Mucosa of rectum (tissue), 2 donors: Measurements from ENCODE around the gene TMCO1.
"Not testable (repeated sequence)": the region's sequence is repeated elsewhere in the genome, so short reads cannot be mapped to it uniquely, and the experiment has no call there.

Experiments used
- H3K27ac ChIP-seq, 2 donors: one replicate each; pipeline ENCODE4 v1.7.0; 2013; ENCODE audit warnings: inconsistent platforms in 2 of 2, low read depth in 2 of 2, low read length in 2 of 2
- H3K27me3 ChIP-seq, 2 donors: one replicate each; pipeline ENCODE4 v1.7.0; 2013; ENCODE audit warnings: low read length in 2 of 2; ENCODE audit not compliant: control insufficient read depth in 2 of 2, insufficient read depth in 2 of 2
- H3K36me3 ChIP-seq, 2 donors: one replicate each; pipeline ENCODE4 v1.7.0; 2013; ENCODE audit warnings: low read length in 2 of 2; ENCODE audit not compliant: control insufficient read depth in 2 of 2, insufficient read depth in 2 of 2
- H3K4me1 ChIP-seq, 2 donors: one replicate each; pipeline ENCODE4 v1.7.0; 2013; ENCODE audit warnings: low read length in 2 of 2, mild to moderate bottlenecking in 1 of 2; ENCODE audit not compliant: control insufficient read depth in 2 of 2, insufficient read depth in 2 of 2
- H3K4me3 ChIP-seq, 2 donors: one replicate each; pipeline ENCODE4 v1.7.0; 2013; ENCODE audit warnings: low read length in 2 of 2
- H3K9ac ChIP-seq, 2 donors: one replicate each; pipeline ENCODE4 v1.7.0; 2013; ENCODE audit warnings: low read length in 2 of 2, low read depth in 1 of 2, mild to moderate bottlenecking in 1 of 2
- H3K9me3 ChIP-seq, 2 donors: one replicate each; pipeline ENCODE4 v1.7.0; 2013; ENCODE audit warnings: low read length in 2 of 2; ENCODE audit not compliant: control insufficient read depth in 2 of 2
- donor health status: healthy.
- donor health status: Normal muscosa, but diverticular disease.

TMCO1 gene

GRCh38 chr1:165768513-165769394 is at the start of gene TMCO1:
TSS of gene TMCO1 (minus strand) at chr1:165768868. CDS start at chr1:165768751, 117 bp downstream.
- Histone ChIP-seq H3K27ac (peak within 1 kb of the TSS; percentile 87 to 89), H3K9ac (peak within 1 kb of the TSS; percentile 67 to 87), H3K36me3 (peaks cover 10 to 21% of the 10 kb centered on the region in 2 donors), H3K9me3 (no peaks in the 10 kb centered on the region), H3K27me3 (no peaks in the 10 kb centered on the region), H3K4me1 (peaks cover 12 to 17% of the 10 kb centered on the region in 2 donors), H3K4me3 (peak within 1 kb of the TSS; percentile 92 to 93)

GRCh38 chr1:165816826-165817497 is 48.3 kb upstream of the TMCO1 start:
- H3K4me1 ChIP-seq = no peaks in the 10 kb centered on the region
- no peaks in the 10 kb centered on the region for H3K9me3 ChIP-seq
- H3K27ac ChIP-seq = no peak overlapping the region
- no peaks in the 10 kb centered on the region for H3K27me3 ChIP-seq
- H3K4me3 ChIP-seq = no peak overlapping the region
- H3K9ac ChIP-seq = no peak overlapping the region
- H3K36me3 ChIP-seq = no peaks in the 10 kb centered on the region

GRCh38 chr1:165816157-165816556 is 47.5 kb upstream of the TMCO1 start:
- Histone ChIP-seq H3K27me3 (no peaks in the 10 kb centered on the region), H3K4me1 (no peaks in the 10 kb centered on the region), H3K9ac (no peak overlapping the region), H3K4me3 (no peak overlapping the region), H3K36me3 (no peaks in the 10 kb centered on the region), H3K27ac (no peak overlapping the region), H3K9me3 (no peaks in the 10 kb centered on the region)

GRCh38 chr1:165815725-165816124 is 47.1 kb upstream of the TMCO1 start:
- H3K9me3 ChIP-seq = no peaks in the 10 kb centered on the region
- H3K27ac ChIP-seq = no peak overlapping the region
- H3K4me3 ChIP-seq = no peak overlapping the region
- H3K36me3 ChIP-seq = no peaks in the 10 kb centered on the region
- no peak overlapping the region for H3K9ac ChIP-seq
- H3K4me1 ChIP-seq = no peaks in the 10 kb centered on the region
- no peaks in the 10 kb centered on the region for H3K27me3 ChIP-seq

GRCh38 chr1:165807613-165808012 is 38.9 kb upstream of the TMCO1 start:
- Histone ChIP-seq H3K4me1 (no peaks in the 10 kb centered on the region), H3K9me3 (no peaks in the 10 kb centered on the region), H3K4me3 (no peak overlapping the region), H3K27me3 (no peaks in the 10 kb centered on the region), H3K27ac (no peak overlapping the region), H3K9ac (no peak overlapping the region), H3K36me3 (no peaks in the 10 kb centered on the region)

GRCh38 chr1:165804513-165804912 is 35.8 kb upstream of the TMCO1 start:
- H3K4me3 ChIP-seq, H3K9ac ChIP-seq, H3K9me3 ChIP-seq: not testable (repeated sequence)

GRCh38 chr1:165799387-165799786 is 30.7 kb upstream of the TMCO1 start:
- H3K36me3 ChIP-seq = no peaks in the 10 kb centered on the region
- H3K27me3 ChIP-seq = no peaks in the 10 kb centered on the region
- no peak overlapping the region for H3K27ac ChIP-seq
- no peak overlapping the region for H3K4me3 ChIP-seq
- H3K9ac ChIP-seq = no peak overlapping the region
- H3K9me3 ChIP-seq = no peaks in the 10 kb centered on the region
- no peaks in the 10 kb centered on the region for H3K4me1 ChIP-seq

More at GRCh38 chr1:165804513-165804912, 35.8 kb upstream of the TMCO1 start:
- H3K36me3 ChIP-seq, H3K27ac ChIP-seq, H3K27me3 ChIP-seq, H3K4me1 ChIP-seq: not testable (repeated sequence)

GRCh38 chr1:165795894-165796293 is 27.2 kb upstream of the TMCO1 start:
- Histone ChIP-seq H3K36me3 (no peaks in the 10 kb centered on the region), H3K9ac (no peak overlapping the region), H3K27me3 (peaks cover 0 to 3% of the 10 kb centered on the region in 2 donors), H3K9me3 (no peaks in the 10 kb centered on the region), H3K27ac (no peak overlapping the region), H3K4me1 (no peaks in the 10 kb centered on the region), H3K4me3 (no peak overlapping the region)

- no peak overlapping the region for H3K4me3 ChIP-seq
- no peaks in the 10 kb centered on the region for H3K9me3 ChIP-seq
- peaks cover 0 to 3% of the 10 kb centered on the region in 2 donors for H3K27me3 ChIP-seq
- no peak overlapping the region for H3K9ac ChIP-seq
- H3K27ac ChIP-seq = no peak overlapping the region
- no peaks in the 10 kb centered on the region for H3K36me3 ChIP-seq
- H3K4me1 ChIP-seq = no peaks in the 10 kb centered on the region
Observed at GRCh38 chr1:165793951-165794350, 25.3 kb upstream of the TMCO1 start.

- H3K9me3 ChIP-seq = no peaks in the 10 kb centered on the region
- no peak overlapping the region for H3K27ac ChIP-seq
- no peaks in the 10 kb centered on the region for H3K4me1 ChIP-seq
- no peak overlapping the region for H3K9ac ChIP-seq
- H3K36me3 ChIP-seq = no peaks in the 10 kb centered on the region
- peaks cover 0 to under 1% of the 10 kb centered on the region in 2 donors for H3K27me3 ChIP-seq
- no peak overlapping the region for H3K4me3 ChIP-seq
Observed at GRCh38 chr1:165787741-165788140, 19.1 kb upstream of the TMCO1 start.
